Measurements from ENCODE around the gene CCNY. TPM values are rescaled to one million over a fixed set of nuclear protein-coding genes. Genes with fewer than 3 reads are reported as not detected.

The CCNY gene
- total RNA-seq, 1 donor from 2014 or later: 85.9 TPM

GRCh38 chr10:35352097-35352496, 15.8 kb downstream of the CCNY start:
- no peak overlapping the region for H3K4me2 ChIP-seq (ENCODE audit: low read length)
- no peak overlapping the region for H3K27ac ChIP-seq (ENCODE audit: low read depth, low read length)
- DNase-seq (ENCODE audit: low read depth) (no peak), FAIRE-seq (no peak)
- no peak for TF ChIP-seq EZH2 (IDR thresholded peaks at IDR 0.05; ENCODE audit: insufficient read depth, low read length)
- no peak for TF ChIP-seq CTCF (IDR thresholded peaks at IDR 0.05; ENCODE audit: insufficient read depth, low read depth, low read length)
- H3K9ac ChIP-seq (ENCODE audit: low read length): no peak overlapping the region
- no peak overlapping the region for H2AFZ ChIP-seq (ENCODE audit: low read depth, low read length)
- peaks cover 99% of the 10 kb centered on the region for H3K79me2 ChIP-seq (ENCODE audit: insufficient read depth, low read length)
- Mint-ChIP-seq H3K27ac (ENCODE audit: unreplicated experiment) (no peak overlapping the region), H3K9me3 (ENCODE audit: unreplicated experiment) (peaks cover 2% of the 10 kb centered on the region), H3K4me3 (ENCODE audit: unreplicated experiment) (no peak overlapping the region), H3K4me1 (ENCODE audit: low read depth, unreplicated experiment) (peaks cover 64% of the 10 kb centered on the region), H3K27me3 (ENCODE audit: low read depth, unreplicated experiment) (no peaks in the 10 kb centered on the region), H3K36me3 (ENCODE audit: low read depth, unreplicated experiment) (peaks cover 4% of the 10 kb centered on the region)
- peaks cover 13% of the 10 kb centered on the region for H3K4me1 ChIP-seq (ENCODE audit: insufficient read depth, low read length)
- peaks cover 98% of the 10 kb centered on the region for H4K20me1 ChIP-seq (ENCODE audit: insufficient read depth, low read length)
- no peaks in the 10 kb centered on the region for H3K9me3 ChIP-seq (ENCODE audit: insufficient read depth, low read depth, low read length)
- H3K4me3 ChIP-seq (ENCODE audit: insufficient read depth, low read depth, low read length): no peak overlapping the region
- no peaks in the 10 kb centered on the region for H3K27me3 ChIP-seq (ENCODE audit: insufficient read depth, low read length)
- H3K36me3 ChIP-seq (ENCODE audit: insufficient read depth, low read length): no peaks in the 10 kb centered on the region

- H3K4me2 ChIP-seq (ENCODE audit: low read length): no peak overlapping the region
- no peak overlapping the region for H2AFZ ChIP-seq (ENCODE audit: low read depth, low read length)
- peaks cover 13% of the 10 kb centered on the region for H3K4me1 ChIP-seq (ENCODE audit: insufficient read depth, low read length)
- peaks cover 4% of the 10 kb centered on the region for H3K36me3 Mint-ChIP-seq (ENCODE audit: low read depth, unreplicated experiment)
- no peak for TF ChIP-seq CTCF (IDR thresholded peaks at IDR 0.05; ENCODE audit: insufficient read depth, low read depth, low read length)
- TF ChIP-seq EZH2 (IDR thresholded peaks at IDR 0.05; ENCODE audit: insufficient read depth, low read length): no peak
- H3K4me1 Mint-ChIP-seq (ENCODE audit: low read depth, unreplicated experiment): peaks cover 64% of the 10 kb centered on the region
- H4K20me1 ChIP-seq (ENCODE audit: insufficient read depth, low read length): peaks cover 98% of the 10 kb centered on the region
- H3K27ac ChIP-seq (ENCODE audit: low read depth, low read length): no peak overlapping the region
- no peak overlapping the region for H3K4me3 ChIP-seq (ENCODE audit: insufficient read depth, low read depth, low read length)
- no peak overlapping the region for H3K9ac ChIP-seq (ENCODE audit: low read length)
- H3K27me3 ChIP-seq (ENCODE audit: insufficient read depth, low read length): no peaks in the 10 kb centered on the region
- H3K36me3 ChIP-seq (ENCODE audit: insufficient read depth, low read length): no peaks in the 10 kb centered on the region
- H3K27me3 Mint-ChIP-seq (ENCODE audit: low read depth, unreplicated experiment): no peaks in the 10 kb centered on the region
- H3K27ac Mint-ChIP-seq (ENCODE audit: unreplicated experiment): no peak overlapping the region
- no peak for DNase-seq (ENCODE audit: low read depth)
- peaks cover 2% of the 10 kb centered on the region for H3K9me3 Mint-ChIP-seq (ENCODE audit: unreplicated experiment)
- no peak overlapping the region for H3K4me3 Mint-ChIP-seq (ENCODE audit: unreplicated experiment)
- H3K9me3 ChIP-seq (ENCODE audit: insufficient read depth, low read depth, low read length): no peaks in the 10 kb centered on the region
- no peak for FAIRE-seq
- H3K79me2 ChIP-seq (ENCODE audit: insufficient read depth, low read length): peaks cover 99% of the 10 kb centered on the region
Measured at GRCh38 chr10:35352512-35352911, 16.2 kb downstream of the CCNY start.

GRCh38 chr10:35353395-35353794, 17.1 kb downstream of the CCNY start:
- no peak overlapping the region for H2AFZ ChIP-seq (ENCODE audit: low read depth, low read length)
- H3K27ac ChIP-seq (ENCODE audit: low read depth, low read length): no peak overlapping the region
- no peak overlapping the region for H3K4me3 ChIP-seq (ENCODE audit: insufficient read depth, low read depth, low read length)
- H3K27me3 ChIP-seq (ENCODE audit: insufficient read depth, low read length): no peaks in the 10 kb centered on the region
- peaks cover 13% of the 10 kb centered on the region for H3K4me1 ChIP-seq (ENCODE audit: insufficient read depth, low read length)
- no peak overlapping the region for H3K9ac ChIP-seq (ENCODE audit: low read length)
- no peaks in the 10 kb centered on the region for H3K36me3 ChIP-seq (ENCODE audit: insufficient read depth, low read length)
- H3K9me3 Mint-ChIP-seq (ENCODE audit: unreplicated experiment): peaks cover 2% of the 10 kb centered on the region
- peaks cover 98% of the 10 kb centered on the region for H4K20me1 ChIP-seq (ENCODE audit: insufficient read depth, low read length)
- TF ChIP-seq CTCF (IDR thresholded peaks at IDR 0.05; ENCODE audit: insufficient read depth, low read depth, low read length) (no peak), EZH2 (IDR thresholded peaks at IDR 0.05; ENCODE audit: insufficient read depth, low read length) (no peak)
- H3K36me3 Mint-ChIP-seq (ENCODE audit: low read depth, unreplicated experiment): peaks cover 4% of the 10 kb centered on the region
- peaks cover 99% of the 10 kb centered on the region for H3K79me2 ChIP-seq (ENCODE audit: insufficient read depth, low read length)
- no peak for DNase-seq (ENCODE audit: low read depth)
- no peak overlapping the region for H3K4me3 Mint-ChIP-seq (ENCODE audit: unreplicated experiment)
- H3K4me2 ChIP-seq (ENCODE audit: low read length): no peak overlapping the region
- H3K4me1 Mint-ChIP-seq (ENCODE audit: low read depth, unreplicated experiment): peaks cover 64% of the 10 kb centered on the region
- FAIRE-seq: no peak
- H3K27me3 Mint-ChIP-seq (ENCODE audit: low read depth, unreplicated experiment): no peaks in the 10 kb centered on the region
- no peak overlapping the region for H3K27ac Mint-ChIP-seq (ENCODE audit: unreplicated experiment)
- no peaks in the 10 kb centered on the region for H3K9me3 ChIP-seq (ENCODE audit: insufficient read depth, low read depth, low read length)

Data from astrocyte (in vitro differentiated cells and primary cell).